IMR-90 (cell line): Measurements from ENCODE around the gene ARMC8. TPM values are rescaled to one million over a fixed set of nuclear protein-coding genes. Genes with fewer than 3 reads are reported as not detected.

Experiments used
- ATAC-seq: fragments of 200-7000 bp; cut with Tn5 transposase; 2 replicates; pipeline ENCODE4 v1.9.1; 2020; ENCODE audit warnings: low read depth, mild to moderate bottlenecking, moderate library complexity
- BruUV-seq: library from RNA; stranded (reverse); fragments of 400-500 nt; replicated peaks from 2 replicates; lab custom pipeline; 2021; lab: Mats Ljungman, UMichigan
- CTCF ChIA-PET: fragments of 300-600 bp; formaldehyde crosslinking; extraction: SDS; loops from one replicate; lab custom pipeline; 2021; ENCODE audit warnings: antibody characterized with exemption; lab: Yijun Ruan, JAX
- POLR2A ChIA-PET: fragments of 300-600 bp; sonication (Branson Sonifier 250); formaldehyde crosslinking; loops from one replicate; lab custom pipeline; 2022; ENCODE audit warnings: antibody characterized with exemption; ENCODE audit not compliant: unreplicated experiment; lab: Charles Lee
- DNase-seq: peaks from one replicate; pipeline ENCODE4 v3.0.0; 2013
- H2AFZ ChIP-seq: replicated peaks from 2 replicates; pipeline ENCODE3; 2013; ENCODE audit warnings: low read length, mild to moderate bottlenecking; ENCODE audit not compliant: poor library complexity
- H2AK5ac ChIP-seq: 2 replicates; pipeline ENCODE4 v1.6.1; 2013; ENCODE audit warnings: low read depth, low read length, inconsistent platforms
- H2AK9ac ChIP-seq: replicated peaks from 2 replicates; pipeline ENCODE3; 2013; ENCODE audit warnings: mild to moderate bottlenecking, low read depth, low read length, moderate library complexity; ENCODE audit not compliant: poor library complexity
- H2BK120ac ChIP-seq: 2 replicates; pipeline ENCODE4 v1.6.1; 2013; ENCODE audit warnings: low read depth, low read length, inconsistent platforms
- H2BK15ac ChIP-seq: 3 replicates; pipeline ENCODE4 v1.6.1; 2013; ENCODE audit warnings: low read depth, low read length, inconsistent platforms
- H2BK20ac ChIP-seq: 2 replicates; pipeline ENCODE4 v1.6.1; 2013; ENCODE audit warnings: low read depth, mild to moderate bottlenecking, inconsistent platforms, low read length, moderate library complexity
- H2BK5ac ChIP-seq: 2 replicates; pipeline ENCODE4 v1.6.1; 2013; ENCODE audit warnings: mild to moderate bottlenecking, low read depth, low read length, inconsistent platforms; ENCODE audit not compliant: poor library complexity, severe bottlenecking
- H3K14ac ChIP-seq: replicated peaks from 2 replicates; pipeline ENCODE4 v1.6.1; 2013; ENCODE audit warnings: low read depth, low read length, inconsistent platforms
- H3K18ac ChIP-seq: 2 replicates; pipeline ENCODE4 v1.6.1; 2013; ENCODE audit warnings: low read depth, low read length, control low read depth
- H3K23ac ChIP-seq: 2 replicates; pipeline ENCODE4 v1.6.1; 2013; ENCODE audit warnings: low read depth, low read length, inconsistent platforms
- H3K27ac ChIP-seq: 2 replicates; pipeline ENCODE4 v1.5.1; 2013; ENCODE audit warnings: mild to moderate bottlenecking, control low read depth, low read length; ENCODE audit not compliant: insufficient read depth
- H3K27me3 ChIP-seq: 2 replicates; pipeline ENCODE4 v1.6.1; 2013; ENCODE audit warnings: low read length; ENCODE audit not compliant: control insufficient read depth, insufficient read depth
- H3K36me3 ChIP-seq: 2 replicates; pipeline ENCODE4 v1.6.1; 2013; ENCODE audit warnings: low read length, mixed read lengths; ENCODE audit not compliant: control insufficient read depth, insufficient read depth
- H3K4ac ChIP-seq: 2 replicates; pipeline ENCODE4 v1.6.1; 2013; ENCODE audit warnings: low read depth, low read length, inconsistent platforms
- H3K4me1 ChIP-seq: 2 replicates; pipeline ENCODE4 v1.6.1; 2013; ENCODE audit warnings: low read length, mixed read lengths; ENCODE audit not compliant: control insufficient read depth, insufficient read depth
- H3K4me2 ChIP-seq: 2 replicates; pipeline ENCODE4 v1.6.1; 2013; ENCODE audit warnings: low read depth, mild to moderate bottlenecking, control low read depth, low read length, moderate library complexity
- H3K4me3 ChIP-seq: 2 replicates; pipeline ENCODE4 v1.5.1; 2013; ENCODE audit warnings: low read depth, mild to moderate bottlenecking, control low read depth, low read length, moderate library complexity; ENCODE audit not compliant: insufficient read depth
- H3K56ac ChIP-seq: 2 replicates; pipeline ENCODE4 v1.6.1; 2013; ENCODE audit warnings: low read length, inconsistent platforms; ENCODE audit not compliant: insufficient read depth; ENCODE audit errors: extremely low read depth
- H3K79me1 ChIP-seq, 2 experiments: 2 replicates each; pipeline ENCODE4 v1.6.1; 2013; ENCODE audit warnings: low read length in 2 of 2, inconsistent platforms in 1 of 2, low read depth in 1 of 2
- H3K9ac ChIP-seq: 2 replicates; pipeline ENCODE4 v1.6.1; 2013; ENCODE audit warnings: low read depth, low read length, control low read depth
- H3K9me1 ChIP-seq: 2 replicates; pipeline ENCODE4 v1.6.1; 2013; ENCODE audit warnings: low read length, inconsistent platforms; ENCODE audit not compliant: insufficient read depth
- H3K9me3 ChIP-seq: 2 replicates; pipeline ENCODE4 v1.6.1; 2013; ENCODE audit warnings: low read length; ENCODE audit not compliant: control insufficient read depth, insufficient read depth
- H4K20me1 ChIP-seq: 2 replicates; pipeline ENCODE4 v1.6.1; 2013; ENCODE audit warnings: low read length, inconsistent platforms; ENCODE audit not compliant: insufficient read depth
- H4K5ac ChIP-seq: 2 replicates; pipeline ENCODE4 v1.6.1; 2013; ENCODE audit warnings: mild to moderate bottlenecking, low read depth, low read length, control low read depth
- H4K8ac ChIP-seq, 2 experiments: 2 replicates each; pipeline ENCODE4 v1.6.1; 2013; ENCODE audit warnings: low read depth in 2 of 2, low read length in 2 of 2, control low read depth in 1 of 2, inconsistent platforms in 1 of 2
- H4K91ac ChIP-seq: 2 replicates; pipeline ENCODE4 v1.6.1; 2013; ENCODE audit warnings: low read depth, low read length, inconsistent platforms; ENCODE audit not compliant: insufficient read depth
- CEBPB ChIP-seq: IDR thresholded peaks from 2 replicates; pipeline ENCODE4 v1.6.1; 2012; ENCODE audit warnings: low read depth, low read length, improper control_type of control experiment
- CHD1 ChIP-seq: IDR thresholded peaks from 2 replicates; pipeline ENCODE4 v1.6.1; 2012; ENCODE audit warnings: low read depth, low read length, improper control_type of control experiment
- FOS ChIP-seq: fragments of 150-350 bp; IDR thresholded peaks from 2 replicates; pipeline ENCODE4 v1.6.1; 2016; ENCODE audit warnings: low read depth, low read length
- MAFK ChIP-seq: IDR thresholded peaks from 2 replicates; pipeline ENCODE4 v1.6.1; 2012; ENCODE audit warnings: low read depth, low read length, improper control_type of control experiment
- MXI1 ChIP-seq: IDR thresholded peaks from 2 replicates; pipeline ENCODE4 v1.6.1; 2012; ENCODE audit warnings: low read depth, mild to moderate bottlenecking, low read length, moderate library complexity, borderline replicate concordance
- NFE2L2 ChIP-seq: fragments of 150-350 bp; IDR thresholded peaks from 2 replicates; pipeline ENCODE4 v1.6.1; 2016; ENCODE audit warnings: low read depth, mild to moderate bottlenecking, low read length
- RCOR1 ChIP-seq: IDR thresholded peaks from 2 replicates; pipeline ENCODE4 v1.6.1; 2012; ENCODE audit warnings: mild to moderate bottlenecking, low read length, improper control_type of control experiment; ENCODE audit not compliant: insufficient replicate concordance
- RFX5 ChIP-seq: IDR thresholded peaks from 2 replicates; pipeline ENCODE4 v1.8.0; 2012; ENCODE audit warnings: low read depth, mild to moderate bottlenecking, low read length, moderate library complexity
- WGBS, 2 experiments: methylation state at CpG; one replicate each; pipeline versions ENCODE4 v1.1.5 to v1.1.7; 2013; ENCODE audit warnings: missing lambda C conversion rate in 2 of 2; ENCODE audit not compliant: insufficient read length in 1 of 2; ENCODE audit errors: extremely low coverage in 2 of 2; 5-methylcytosine and 5-hydroxymethylcytosine counted together
- dilution Hi-C: fragments of 300-500 bp; cut with HindIII; formaldehyde crosslinking; loops from one replicate; pipeline ENCODE4 v1.14.3; 2018; ENCODE audit warnings: low sequenced_read_pairs; ENCODE audit not compliant: unreplicated experiment
- in situ Hi-C: fragments of 300-500 bp; cut with MboI; formaldehyde crosslinking; loops from 3 replicates; pipeline ENCODE4 v1.14.3; 2019; ENCODE audit warnings: low sequenced_read_pairs, inconsistent platforms, mixed read lengths
- intact Hi-C: fragments of 100-400 bp; cut with micrococcal nuclease; formaldehyde crosslinking; loops from 2 replicates; pipeline ENCODE4 v1.10.0; 2022
- polyA plus RNA-seq, 3 experiments: library from polyadenylated mRNA; depleted of rRNA; stranded (reverse); fragments of >200 nt; gene quantifications; 2 replicates each; pipeline ENCODE4 v1.2.3, GENCODE V29; 2012; ENCODE audit warnings: low replicate concordance in 1 of 3
- total RNA-seq: library from RNA; depleted of rRNA; stranded (reverse); fragments of >200 nt; gene quantifications from 2 replicates; pipeline ENCODE4 v1.2.3, GENCODE V29; 2012
- TF ChIP-seq, protein P1 (sequence below): fragments of 150-350 bp; IDR thresholded peaks from 2 replicates; pipeline ENCODE4 v1.6.1; 2016; ENCODE audit warnings: low read depth, mild to moderate bottlenecking, low read length, moderate library complexity, borderline replicate concordance

Gene ARMC8
- total and polyA plus RNA-seq, 2 of the 4 experiments (the other 2 are of a cell fraction): 39.1 to 75.1 TPM

DNA sequence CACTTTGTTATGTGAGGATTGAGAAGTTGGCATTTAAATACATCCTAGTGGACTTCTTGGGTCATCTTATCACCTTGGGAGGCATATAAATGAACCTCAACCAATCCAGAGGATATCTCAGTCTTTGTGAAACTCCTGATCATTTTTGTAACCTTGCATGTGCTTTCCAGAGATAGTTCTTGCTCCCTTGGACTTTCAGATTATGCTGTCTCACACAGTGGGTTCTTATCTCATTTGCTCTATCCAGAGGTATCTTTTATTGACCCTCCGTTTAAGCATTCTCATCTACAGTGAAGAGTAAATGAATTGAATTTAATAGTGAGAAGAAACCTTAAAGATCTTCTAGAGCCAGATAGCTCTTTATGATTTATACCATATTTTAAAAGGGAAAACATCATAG is 10.4 kb downstream of the ARMC8 start:
- Histone ChIP-seq H4K20me1 (peaks cover 54% of the 10 kb centered on the region), H2BK15ac (no peak overlapping the region), H3K4me1 (no peaks in the 10 kb centered on the region), H3K9ac (no peak overlapping the region), H3K27me3 (no peaks in the 10 kb centered on the region), H3K56ac (no peak overlapping the region), H3K4me2 (no peak overlapping the region), H4K91ac (no peak overlapping the region), H3K9me1 (peaks cover 6% of the 10 kb centered on the region), H3K36me3 (no peaks in the 10 kb centered on the region; the same call in 1 of the 2 replicates), H3K14ac (no peak overlapping the region), H4K8ac (no peak overlapping the region), H3K23ac (no peak overlapping the region), H2AK9ac (no peak overlapping the region), H3K18ac (no peak overlapping the region), H2BK5ac (no peak overlapping the region), H3K9me3 (no peaks in the 10 kb centered on the region), H4K5ac (no peak overlapping the region), H2AFZ (no peak overlapping the region), H3K27ac (no peak overlapping the region), H2AK5ac (no peak overlapping the region), H3K79me1 (peaks cover 11 to 55% of the 10 kb centered on the region in 2 experiments), H3K4ac (no peak overlapping the region), H3K4me3 (no peak overlapping the region), H2BK20ac (no peak overlapping the region), H2BK120ac (no peak overlapping the region)
- no peak for TF ChIP-seq RFX5
- no peak for TF ChIP-seq FOS
- TF ChIP-seq NFE2L2: no peak
- TF ChIP-seq CHD1: no peak
- TF ChIP-seq, protein P1, sequence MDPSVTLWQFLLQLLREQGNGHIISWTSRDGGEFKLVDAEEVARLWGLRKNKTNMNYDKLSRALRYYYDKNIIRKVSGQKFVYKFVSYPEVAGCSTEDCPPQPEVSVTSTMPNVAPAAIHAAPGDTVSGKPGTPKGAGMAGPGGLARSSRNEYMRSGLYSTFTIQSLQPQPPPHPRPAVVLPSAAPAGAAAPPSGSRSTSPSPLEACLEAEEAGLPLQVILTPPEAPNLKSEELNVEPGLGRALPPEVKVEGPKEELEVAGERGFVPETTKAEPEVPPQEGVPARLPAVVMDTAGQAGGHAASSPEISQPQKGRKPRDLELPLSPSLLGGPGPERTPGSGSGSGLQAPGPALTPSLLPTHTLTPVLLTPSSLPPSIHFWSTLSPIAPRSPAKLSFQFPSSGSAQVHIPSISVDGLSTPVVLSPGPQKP: no peak
- no peak for TF ChIP-seq MXI1
- no peak for TF ChIP-seq RCOR1
- no peak for TF ChIP-seq CEBPB
- TF ChIP-seq MAFK: no peak
- no TSS peak for BruUV-seq
- in situ Hi-C loops: no loop called here
- ATAC-seq (no peak), DNase-seq (no peak)
- dilution Hi-C loops: no loop called here
- POLR2A ChIA-PET: no interaction called here
- no CpG with 5 or more reads among the region's 1 CpG for WGBS, 2 experiments
- intact Hi-C loops: no loop called here
- CTCF ChIA-PET: interaction anchor here (1.0 kb wide), 1 partner anchor 72 kb away, joined by 3 read pairs; no protein-coding TSS in a partner anchor
